AG09309 (cell line): ENCODE data around the gene FBXL14.

Experiments used
- DNase-seq: peaks from one replicate; pipeline ENCODE4 v3.0.0-alpha.2; 2010; ENCODE audit warnings: low read depth
- H3K4me3 ChIP-seq: 2 replicates; pipeline ENCODE4 v1.5.1; 2011; ENCODE audit warnings: mild to moderate bottlenecking, low read depth, low read length, moderate library complexity; ENCODE audit not compliant: control insufficient read depth
- TF ChIP-seq, protein P1 (sequence below): IDR thresholded peaks from 2 replicates; pipeline ENCODE4 v1.5.1; 2011; ENCODE audit warnings: mild to moderate bottlenecking, low read depth, low read length, inconsistent platforms; ENCODE audit not compliant: insufficient read depth, control insufficient read depth; ENCODE audit errors: missing control alignments

FBXL14 gene

DNA sequence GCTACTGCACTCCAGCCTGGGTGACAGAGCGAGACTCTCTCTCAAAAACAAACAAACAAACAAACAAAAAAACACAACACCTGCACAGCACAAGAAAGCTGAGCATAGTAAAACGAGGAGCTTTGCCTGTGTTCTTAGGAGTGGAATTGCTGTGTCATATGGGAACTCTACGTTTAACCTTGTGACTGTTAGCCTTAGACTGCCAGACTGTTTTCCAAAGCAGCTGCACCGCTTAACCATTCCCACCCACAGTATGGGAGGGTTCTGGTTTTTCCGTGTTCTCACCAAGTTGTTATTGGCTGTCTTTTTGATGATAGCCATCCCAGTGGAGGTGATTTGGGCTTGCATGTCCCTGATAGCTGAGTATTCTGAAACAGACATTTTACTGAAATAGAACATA is 43.8 kb upstream of the FBXL14 start:
- H3K4me3 ChIP-seq: no peak overlapping the region
- TF ChIP-seq, protein P1, sequence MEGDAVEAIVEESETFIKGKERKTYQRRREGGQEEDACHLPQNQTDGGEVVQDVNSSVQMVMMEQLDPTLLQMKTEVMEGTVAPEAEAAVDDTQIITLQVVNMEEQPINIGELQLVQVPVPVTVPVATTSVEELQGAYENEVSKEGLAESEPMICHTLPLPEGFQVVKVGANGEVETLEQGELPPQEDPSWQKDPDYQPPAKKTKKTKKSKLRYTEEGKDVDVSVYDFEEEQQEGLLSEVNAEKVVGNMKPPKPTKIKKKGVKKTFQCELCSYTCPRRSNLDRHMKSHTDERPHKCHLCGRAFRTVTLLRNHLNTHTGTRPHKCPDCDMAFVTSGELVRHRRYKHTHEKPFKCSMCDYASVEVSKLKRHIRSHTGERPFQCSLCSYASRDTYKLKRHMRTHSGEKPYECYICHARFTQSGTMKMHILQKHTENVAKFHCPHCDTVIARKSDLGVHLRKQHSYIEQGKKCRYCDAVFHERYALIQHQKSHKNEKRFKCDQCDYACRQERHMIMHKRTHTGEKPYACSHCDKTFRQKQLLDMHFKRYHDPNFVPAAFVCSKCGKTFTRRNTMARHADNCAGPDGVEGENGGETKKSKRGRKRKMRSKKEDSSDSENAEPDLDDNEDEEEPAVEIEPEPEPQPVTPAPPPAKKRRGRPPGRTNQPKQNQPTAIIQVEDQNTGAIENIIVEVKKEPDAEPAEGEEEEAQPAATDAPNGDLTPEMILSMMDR: no peak
- no peak for DNase-seq

GRCh38 chr12:1635301-1636095 is 41.1 kb upstream of the FBXL14 start:
- DNase-seq: no peak
- TF ChIP-seq, protein P1: no peak
- no peak overlapping the region for H3K4me3 ChIP-seq

DNA sequence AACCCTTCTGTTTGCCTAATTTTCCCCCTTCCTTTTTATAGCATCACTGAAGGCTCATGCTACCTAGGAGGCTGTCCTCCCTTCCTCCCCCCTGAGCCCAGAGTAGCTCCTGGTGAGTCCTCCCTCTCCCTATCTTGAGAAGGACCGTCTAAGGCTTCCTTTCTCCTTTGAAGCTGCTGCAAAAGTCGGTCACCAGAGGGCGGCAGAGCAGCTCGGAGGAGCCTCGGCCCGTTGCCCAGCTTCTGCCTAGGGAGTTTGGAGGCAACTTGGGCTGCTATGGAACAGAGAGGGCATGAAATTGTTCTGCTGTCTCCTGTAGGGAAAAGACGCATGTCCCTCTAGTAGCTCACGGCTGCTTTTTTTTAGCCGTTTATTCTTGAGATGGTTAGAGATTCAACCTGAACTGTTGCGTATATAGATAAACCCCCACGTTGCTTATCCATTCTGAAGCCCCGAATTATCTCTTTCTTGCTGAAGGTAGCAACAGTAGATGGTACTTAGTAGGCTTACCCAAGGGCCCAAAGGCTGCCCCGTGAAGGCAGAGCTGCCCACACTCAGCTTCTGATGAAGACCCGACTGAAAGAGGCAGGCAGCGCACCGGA is 40.3 kb upstream of the FBXL14 start:
- DNase-seq: no peak
- TF ChIP-seq, protein P1: peak; percentile 93

GRCh38 chr12:1634149-1634548 is 39.8 kb upstream of the FBXL14 start:
- no peak for DNase-seq
- TF ChIP-seq, protein P1: no peak
- H3K4me3 ChIP-seq: no peak overlapping the region

More for the DNA sequence above, 40.3 kb upstream of the FBXL14 start:
- H3K4me3 ChIP-seq: no peak overlapping the region

GRCh38 chr12:1633459-1633858 is 39.1 kb upstream of the FBXL14 start:
- H3K4me3 ChIP-seq: no peak overlapping the region
- TF ChIP-seq, protein P1: no peak
- DNase-seq: no peak

DNA sequence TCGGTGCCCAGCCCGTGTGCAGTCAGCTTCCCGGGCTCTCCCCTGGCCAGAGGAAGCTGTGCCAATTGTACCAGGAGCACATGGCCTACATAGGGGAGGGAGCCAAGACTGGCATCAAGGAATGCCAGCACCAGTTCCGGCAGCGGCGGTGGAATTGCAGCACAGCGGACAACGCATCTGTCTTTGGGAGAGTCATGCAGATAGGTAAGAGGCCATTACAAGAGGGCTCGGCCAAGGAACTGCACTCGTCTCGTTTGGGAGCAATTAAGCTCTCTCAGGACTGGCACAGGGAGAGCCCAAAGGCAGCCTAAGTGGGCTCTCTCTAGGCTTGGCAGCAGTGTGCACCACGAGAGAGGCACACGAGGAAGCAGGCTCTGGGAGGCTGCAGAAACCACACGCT is 38.3 kb upstream of the FBXL14 start:
- no peak for DNase-seq
- no peak overlapping the region for H3K4me3 ChIP-seq
- TF ChIP-seq, protein P1: no peak
